Endothelial cell of umbilical vein (primary cell): ENCODE results near the gene HAVCR2. TPM values are rescaled to one million over a fixed set of nuclear protein-coding genes. Genes with fewer than 3 reads are reported as not detected.

ENCODE experiments used
- BruUV-seq: library from RNA; stranded (reverse); fragments of 400-500 nt; replicated peaks from 2 replicates; lab custom pipeline; 2021; lab: Mats Ljungman, UMichigan
- CTCF ChIA-PET: fragments of 300-600, 350-600 bp; sonication (Branson Sonifier 250); formaldehyde crosslinking; loops from one replicate; lab custom pipeline; 2021; ENCODE audit warnings: antibody characterized with exemption, inconsistent platforms; lab: Charles Lee
- POLR2A ChIA-PET: fragments of 300-600, 350-600 bp; sonication (Branson Sonifier 250); formaldehyde crosslinking; loops from one replicate; lab custom pipeline; 2021; ENCODE audit warnings: antibody characterized with exemption, inconsistent platforms; lab: Charles Lee
- DNase-seq: peaks from one replicate; pipeline ENCODE4 v3.0.0-alpha.2; 2011; ENCODE audit warnings: low read depth, low spot score
- FAIRE-seq: peaks from 2 replicates; lab custom pipeline; 2011; peaks lifted over from hg19 to GRCh38; lab: Jason Lieb, UNC
- H2AFZ ChIP-seq: 2 replicates; pipeline ENCODE4 v1.6.0; 2012; ENCODE audit warnings: low read depth, low read length, control low read depth, inconsistent platforms
- H3K27ac ChIP-seq: 2 replicates; pipeline ENCODE4 v1.5.1; 2011; ENCODE audit warnings: low read depth, mild to moderate bottlenecking, control low read depth, low read length, moderate library complexity; ENCODE audit not compliant: insufficient read depth
- H3K27me3 ChIP-seq, 2 experiments: 2 replicates each; pipeline versions ENCODE4 v1.6.0 to v1.6.1; 2011; ENCODE audit warnings: low read length in 2 of 2, mixed read lengths in 1 of 2; ENCODE audit not compliant: control insufficient read depth in 2 of 2, insufficient read depth in 2 of 2
- H3K36me3 ChIP-seq, 2 experiments: 2 replicates in 1 of 2; 3 replicates in 1 of 2; pipeline ENCODE4 v1.5.1; 2011; ENCODE audit warnings: low read length in 2 of 2, mild to moderate bottlenecking in 1 of 2, moderate library complexity in 1 of 2; ENCODE audit not compliant: control insufficient read depth in 2 of 2, insufficient read depth in 2 of 2; ENCODE audit errors: extremely low read depth in 1 of 2
- H3K4me1 ChIP-seq: 3 replicates; pipeline ENCODE4 v1.5.1; 2011; ENCODE audit warnings: mild to moderate bottlenecking, low read length; ENCODE audit not compliant: control insufficient read depth, insufficient read depth; ENCODE audit errors: extremely low read depth
- H3K4me2 ChIP-seq: 2 replicates; pipeline ENCODE4 v1.6.1; 2011; ENCODE audit warnings: low read length, control low read depth, mixed read lengths; ENCODE audit not compliant: insufficient read depth
- H3K4me3 ChIP-seq, 3 experiments: fragments of 200-600 bp in 1 of 3; sonication (generic), shearing (Covaris generic) in 1 of 3; replicated peaks in 1 of 3; 2 replicates each; pipeline ENCODE4 v1.5.1; 2011 to 2016; ENCODE audit warnings: control low read depth in 3 of 3, low read length in 3 of 3, mild to moderate bottlenecking in 2 of 3, inconsistent platforms in 1 of 3, low read depth in 1 of 3, moderate library complexity in 1 of 3; ENCODE audit not compliant: insufficient read depth in 1 of 3
- H3K79me2 ChIP-seq: 2 replicates; pipeline ENCODE4 v1.6.0; 2012; ENCODE audit warnings: low read length, inconsistent platforms; ENCODE audit not compliant: control insufficient read depth, insufficient read depth
- H3K9ac ChIP-seq: replicated peaks from 2 replicates; pipeline ENCODE3; 2011; ENCODE audit warnings: low read length, control low read depth; ENCODE audit not compliant: insufficient read depth; ENCODE audit errors: extremely low read depth
- H3K9me1 ChIP-seq: replicated peaks from 3 replicates; pipeline ENCODE4 v1.6.0; 2011; ENCODE audit warnings: mild to moderate bottlenecking, low read length; ENCODE audit not compliant: control insufficient read depth, insufficient read depth; ENCODE audit errors: extremely low read depth
- H3K9me3 ChIP-seq: replicated peaks from 2 replicates; pipeline ENCODE4 v1.5.1; 2012; ENCODE audit warnings: low read length, inconsistent platforms; ENCODE audit not compliant: control insufficient read depth, insufficient read depth
- H4K20me1 ChIP-seq: replicated peaks from 2 replicates; pipeline ENCODE3; 2011; ENCODE audit warnings: mild to moderate bottlenecking, low read length; ENCODE audit not compliant: control insufficient read depth, insufficient read depth; ENCODE audit errors: extremely low read depth
- CTCF ChIP-seq, 2 donors: IDR thresholded peaks; 1 replicate in 1 of 2; 2 replicates in 1 of 2; pipeline ENCODE4 v1.5.1; 2011; ENCODE audit warnings: low read length in 2 of 2, mild to moderate bottlenecking in 2 of 2, moderate library complexity in 2 of 2, control low read depth in 1 of 2, inconsistent platforms in 1 of 2, low read depth in 1 of 2; ENCODE audit not compliant: insufficient read depth in 1 of 2; ENCODE audit errors: extremely low read depth in 1 of 2
- EZH2 ChIP-seq: IDR thresholded peaks from 2 replicates; pipeline ENCODE4 v1.6.1; 2012; ENCODE audit warnings: borderline replicate concordance, low read depth, mild to moderate bottlenecking, moderate library complexity, low read length, inconsistent platforms; ENCODE audit not compliant: severe bottlenecking
- FOS ChIP-seq: IDR thresholded peaks from 2 replicates; pipeline ENCODE4 v1.6.1; 2011; ENCODE audit warnings: mild to moderate bottlenecking, low read length, moderate library complexity, borderline replicate concordance; ENCODE audit not compliant: insufficient read depth
- GATA2 ChIP-seq: IDR thresholded peaks from 2 replicates; pipeline ENCODE4 v1.7.0; 2011; ENCODE audit warnings: low read depth, mild to moderate bottlenecking, moderate library complexity, mixed read lengths, low read length; ENCODE audit not compliant: insufficient read length, insufficient read depth
- JUN ChIP-seq: IDR thresholded peaks from 2 replicates; pipeline ENCODE4 v1.6.1; 2011; ENCODE audit warnings: borderline replicate concordance, low read depth; ENCODE audit not compliant: insufficient read length, insufficient read depth
- MYC ChIP-seq: IDR thresholded peaks from one replicate; pipeline ENCODE4 v1.6.1; 2011; ENCODE audit warnings: mild to moderate bottlenecking, low read depth, low read length
- POLR2A ChIP-seq: IDR thresholded peaks from 2 replicates; pipeline ENCODE4 v1.6.1; 2012; ENCODE audit warnings: low read depth, mild to moderate bottlenecking, control low read depth, low read length
- POLR2AphosphoS5 ChIP-seq: IDR thresholded peaks from 2 replicates; pipeline ENCODE4 v1.6.1; 2012; ENCODE audit warnings: low read depth, mild to moderate bottlenecking, control low read depth, low read length, moderate library complexity; ENCODE audit not compliant: insufficient read depth
- dilution Hi-C: fragments of 300-500 bp; cut with MboI; formaldehyde crosslinking; loops from one replicate; pipeline ENCODE4 v1.15.0; 2019; ENCODE audit warnings: low sequenced_read_pairs; ENCODE audit not compliant: extremely low pct_ligation_motif_present
- intact Hi-C: fragments of 100-400 bp; cut with micrococcal nuclease; formaldehyde crosslinking; loops from one replicate; pipeline ENCODE4 v1.10.0; 2022
- polyA plus RNA-seq, 4 experiments: library from polyadenylated mRNA; depleted of rRNA in 3 of 4; stranded (reverse) in 3 of 4; unstranded in 1 of 4; fragments of >200 nt; gene quantifications; 2 replicates each; pipeline versions ENCODE4 v1.2.1 to v1.2.3, GENCODE V29; 2011 to 2012; ENCODE audit warnings: missing spikeins in 1 of 4
- total RNA-seq: library from RNA; stranded (reverse); gene quantifications from 2 replicates; pipeline ENCODE4 v1.2.3, GENCODE V29; 2021
- TF ChIP-seq, protein P1 (sequence below): IDR thresholded peaks from 2 replicates; pipeline ENCODE4 v1.6.1; 2011; ENCODE audit not compliant: insufficient read depth, insufficient read length

HAVCR2 gene
- total and polyA plus RNA-seq, 2 donors (not counting 3 experiments of a cell fraction or from before 2014, with no cell fraction given): not detected

GRCh38 chr5:157051604-157052245 is 57.1 kb downstream of the HAVCR2 start:
- POLR2A ChIA-PET: no interaction called here
- Histone ChIP-seq H3K4me1 (no peaks in the 10 kb centered on the region), H3K9me3 (no peaks in the 10 kb centered on the region), H3K9me1 (no peaks in the 10 kb centered on the region), H2AFZ (no peak overlapping the region), H3K27me3 (no peaks in the 10 kb centered on the region), H3K79me2 (no peaks in the 10 kb centered on the region), H3K36me3 (no peaks in the 10 kb centered on the region), H3K4me2 (no peak overlapping the region), H3K4me3 (no peak overlapping the region), H4K20me1 (no peaks in the 10 kb centered on the region), H3K27ac (no peak overlapping the region), H3K9ac (no peak overlapping the region)
- DNase-seq: no peak
- intact Hi-C loops: no loop called here
- no peak for FAIRE-seq
- BruUV-seq: no TSS peak
- TF ChIP-seq MYC: no peak
- no peak for TF ChIP-seq POLR2A
- TF ChIP-seq, protein P1, sequence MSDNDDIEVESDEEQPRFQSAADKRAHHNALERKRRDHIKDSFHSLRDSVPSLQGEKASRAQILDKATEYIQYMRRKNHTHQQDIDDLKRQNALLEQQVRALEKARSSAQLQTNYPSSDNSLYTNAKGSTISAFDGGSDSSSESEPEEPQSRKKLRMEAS: no peak
- no peak for TF ChIP-seq FOS
- no peak for TF ChIP-seq POLR2AphosphoS5
- TF ChIP-seq EZH2: no peak
- no peak for TF ChIP-seq GATA2
- no peak for TF ChIP-seq CTCF (IDR thresholded peaks at IDR 0.05; ENCODE audit: extremely low read depth in 1 of 2, insufficient read depth in 1 of 2, low read depth in 1 of 2, low read length in 2 of 2)
- no peak for TF ChIP-seq JUN
- CTCF ChIA-PET: no interaction called here
- dilution Hi-C loops: no loop called here
